H1 (cell line): Measurements from ENCODE around the gene KRTAP6-1. TPM values are rescaled to one million over a fixed set of nuclear protein-coding genes. Genes with fewer than 3 reads are reported as not detected.

Experiments used
- CTCF ChIA-PET: fragments of 300-600 bp; sonication (Branson Sonifier 250); formaldehyde crosslinking; loops from one replicate; lab custom pipeline; 2021; ENCODE audit not compliant: partially characterized antibody; lab: Charles Lee
- POLR2A ChIA-PET: fragments of 300-600 bp; sonication (Branson Sonifier 250); formaldehyde crosslinking; loops from one replicate; lab custom pipeline; 2021; ENCODE audit warnings: inconsistent platforms; ENCODE audit not compliant: partially characterized antibody; lab: Charles Lee
- DNase-seq, 2 experiments: peaks; one replicate each; pipeline versions ENCODE4 v3.0.0 to v3.0.0-alpha.2; 2010 to 2022; ENCODE audit warnings: low spot score in 2 of 2, low read depth in 1 of 2, mixed read lengths in 1 of 2
- FAIRE-seq: peaks from 2 replicates; lab custom pipeline; 2011; peaks lifted over from hg19 to GRCh38; lab: Jason Lieb, UNC
- H2AFZ ChIP-seq: 2 replicates; pipeline ENCODE4 v1.8.1; 2012; ENCODE audit warnings: low read length, inconsistent platforms
- H2AK5ac ChIP-seq: 2 replicates; pipeline ENCODE4 v1.6.1; 2013; ENCODE audit warnings: low read depth, low read length
- H2BK120ac ChIP-seq: replicated peaks from 2 replicates; pipeline ENCODE3; 2013; ENCODE audit warnings: low read depth, low read length, inconsistent platforms
- H2BK12ac ChIP-seq: 2 replicates; pipeline ENCODE4 v1.6.1; 2013; ENCODE audit warnings: low read depth, low read length
- H2BK15ac ChIP-seq: 2 replicates; pipeline ENCODE4 v1.6.1; 2013; ENCODE audit warnings: low read length
- H2BK20ac ChIP-seq: 2 replicates; pipeline ENCODE4 v1.6.1; 2013; ENCODE audit warnings: low read length
- H2BK5ac ChIP-seq: 2 replicates; pipeline ENCODE4 v1.6.1; 2013; ENCODE audit warnings: low read depth, low read length
- H3K14ac ChIP-seq: 2 replicates; pipeline ENCODE4 v1.6.1; 2013; ENCODE audit warnings: inconsistent platforms; ENCODE audit not compliant: insufficient read length
- H3K18ac ChIP-seq: 2 replicates; pipeline ENCODE4 v1.6.1; 2013; ENCODE audit warnings: low read length; ENCODE audit errors: extremely low read depth
- H3K23ac ChIP-seq: 2 replicates; pipeline ENCODE4 v1.6.1; 2013; ENCODE audit warnings: inconsistent platforms; ENCODE audit not compliant: insufficient read length
- H3K23me2 ChIP-seq: 2 replicates; pipeline ENCODE4 v1.6.1; 2013; ENCODE audit warnings: low read depth, low read length
- H3K27ac ChIP-seq: 2 replicates; pipeline ENCODE4 v1.6.1; 2011; ENCODE audit warnings: low read depth, low read length, inconsistent platforms
- H3K27me3 ChIP-seq, 4 experiments: replicated peaks in 1 of 4; 1 replicate in 1 of 4; 2 replicates in 3 of 4; pipeline versions ENCODE4 v1.6.1 to v1.8.1; 2011 to 2013; ENCODE audit warnings: low read length in 3 of 4, mild to moderate bottlenecking in 3 of 4, inconsistent platforms in 2 of 4, mixed read lengths in 2 of 4, moderate library complexity in 1 of 4; ENCODE audit not compliant: control insufficient read depth in 3 of 4, insufficient read depth in 3 of 4; ENCODE audit errors: extremely low read depth in 1 of 4
- H3K36me3 ChIP-seq, 4 experiments: 2 replicates each; pipeline versions ENCODE4 v1.6.1 to v1.8.1; 2011 to 2013; ENCODE audit warnings: mild to moderate bottlenecking in 4 of 4, low read length in 3 of 4, moderate library complexity in 2 of 4, control low read depth in 1 of 4, inconsistent platforms in 1 of 4; ENCODE audit not compliant: insufficient read depth in 4 of 4, control insufficient read depth in 2 of 4
- H3K4ac ChIP-seq: replicated peaks from 2 replicates; pipeline ENCODE3; 2013; ENCODE audit warnings: low read length, low read depth, mixed read lengths, inconsistent platforms; ENCODE audit not compliant: insufficient read length
- H3K4me1 ChIP-seq, 4 experiments: replicated peaks in 1 of 4; 1 replicate in 1 of 4; 2 replicates in 3 of 4; pipeline versions ENCODE4 v1.6.1 to v1.8.1; 2011 to 2013; ENCODE audit warnings: low read length in 3 of 4, inconsistent platforms in 2 of 4, mixed read lengths in 1 of 4; ENCODE audit not compliant: insufficient read depth in 4 of 4, control insufficient read depth in 3 of 4
- H3K4me2 ChIP-seq, 2 experiments: 2 replicates each; pipeline versions ENCODE4 v1.6.1 to v1.8.1; 2011 to 2013; ENCODE audit warnings: low read depth in 2 of 2, low read length in 2 of 2, control low read depth in 1 of 2, inconsistent platforms in 1 of 2, mild to moderate bottlenecking in 1 of 2; ENCODE audit not compliant: insufficient read depth in 1 of 2
- H3K4me3 ChIP-seq, 4 experiments: fragments of 200-600, 300-600 bp in 1 of 4; sonication (generic), shearing (Covaris generic), sonication (Bioruptor Twin) in 1 of 4; 2 replicates each; pipeline versions ENCODE4 v1.5.1 to v1.8.1; 2011 to 2016; ENCODE audit warnings: low read length in 4 of 4, low read depth in 3 of 4, control low read depth in 2 of 4, inconsistent platforms in 2 of 4, mild to moderate bottlenecking in 2 of 4, mixed read lengths in 1 of 4, moderate library complexity in 1 of 4; ENCODE audit not compliant: insufficient read depth in 2 of 4; ENCODE audit errors: extremely low read depth in 1 of 4
- H3K56ac ChIP-seq: replicated peaks from 2 replicates; pipeline ENCODE3; 2013; ENCODE audit warnings: low read depth, mild to moderate bottlenecking, mixed read lengths, low read length, inconsistent platforms; ENCODE audit not compliant: insufficient read length
- H3K79me1 ChIP-seq: 2 replicates; pipeline ENCODE4 v1.6.1; 2013; ENCODE audit warnings: low read depth, low read length, control low read depth
- H3K79me2 ChIP-seq, 2 experiments: 2 replicates each; pipeline versions ENCODE4 v1.6.1 to v1.8.1; 2012 to 2013; ENCODE audit warnings: low read length in 2 of 2, mild to moderate bottlenecking in 2 of 2, inconsistent platforms in 1 of 2; ENCODE audit not compliant: insufficient read depth in 2 of 2, control insufficient read depth in 1 of 2
- H3K9ac ChIP-seq, 4 experiments: replicated peaks in 1 of 4; 1 replicate in 1 of 4; 2 replicates in 3 of 4; pipeline versions ENCODE4 v1.6.1 to v1.8.1; 2011 to 2013; ENCODE audit warnings: low read depth in 3 of 4, low read length in 3 of 4, control low read depth in 2 of 4, mild to moderate bottlenecking in 2 of 4, moderate library complexity in 2 of 4, inconsistent platforms in 1 of 4; ENCODE audit errors: extremely low read depth in 1 of 4
- H3K9me3 ChIP-seq, 2 experiments: 2 replicates each; pipeline versions ENCODE4 v1.6.1 to v1.8.1; 2012 to 2013; ENCODE audit warnings: mild to moderate bottlenecking in 2 of 2, moderate library complexity in 2 of 2, control low read depth in 1 of 2, inconsistent platforms in 1 of 2, low read depth in 1 of 2, low read length in 1 of 2, mixed read lengths in 1 of 2; ENCODE audit not compliant: insufficient read depth in 2 of 2
- H4K20me1 ChIP-seq, 2 experiments: replicated peaks in 1 of 2; 2 replicates each; pipeline versions ENCODE3 to v1.8.1; 2011 to 2013; ENCODE audit warnings: inconsistent platforms in 2 of 2, low read length in 2 of 2, mild to moderate bottlenecking in 1 of 2; ENCODE audit not compliant: insufficient read depth in 2 of 2, control insufficient read depth in 1 of 2
- H4K5ac ChIP-seq: 2 replicates; pipeline ENCODE4 v1.6.1; 2013; ENCODE audit warnings: low read length, low read depth, mixed read lengths, inconsistent platforms; ENCODE audit not compliant: insufficient read length
- H4K8ac ChIP-seq: 2 replicates; pipeline ENCODE4 v1.8.0; 2013; ENCODE audit warnings: mild to moderate bottlenecking, moderate library complexity, low read length, inconsistent platforms; ENCODE audit not compliant: insufficient read depth; ENCODE audit errors: extremely low read depth
- H4K91ac ChIP-seq: replicated peaks from 2 replicates; pipeline ENCODE3; 2013; ENCODE audit warnings: low read length, mixed read lengths, inconsistent platforms; ENCODE audit not compliant: insufficient read length
- BRCA1 ChIP-seq: IDR thresholded peaks from 2 replicates; pipeline ENCODE4 v1.6.1; 2012; ENCODE audit warnings: low read depth, low read length, improper control_type of control experiment
- CHD1 ChIP-seq: IDR thresholded peaks from 2 replicates; pipeline ENCODE4 v1.6.1; 2012; ENCODE audit warnings: low read depth, low read length, improper control_type of control experiment
- CHD2 ChIP-seq: IDR thresholded peaks from 2 replicates; pipeline ENCODE4 v1.6.1; 2012; ENCODE audit warnings: low read length, improper control_type of control experiment
- KDM1A ChIP-seq: fragments of 200-600, 300-600 bp; sonication (generic); IDR thresholded peaks from 2 replicates; pipeline ENCODE4 v1.7.1; 2016; ENCODE audit warnings: mild to moderate bottlenecking, low read length, borderline replicate concordance
- RAD21 ChIP-seq, 2 experiments: IDR thresholded peaks in 1 of 2; conservative IDR thresholded peaks in 1 of 2; 2 replicates each; pipeline ENCODE4 v1.6.1; 2011; ENCODE audit warnings: low read depth in 2 of 2, low read length in 2 of 2, improper control_type of control experiment in 1 of 2, inconsistent platforms in 1 of 2, mild to moderate bottlenecking in 1 of 2, moderate library complexity in 1 of 2
- TBP ChIP-seq: IDR thresholded peaks from 2 replicates; pipeline ENCODE4 v1.6.1; 2011; ENCODE audit warnings: low read depth, low read length, improper control_type of control experiment
- ZNF274 ChIP-seq: IDR thresholded peaks from 2 replicates; pipeline ENCODE4 v1.7.0; 2012; ENCODE audit warnings: low read length, borderline replicate concordance; ENCODE audit errors: extremely low read depth
- polyA plus RNA-seq, 7 experiments: library from polyadenylated mRNA; depleted of rRNA in 3 of 7; stranded (reverse) in 5 of 7; unstranded in 2 of 7; fragments of >200 nt in 5 of 7; fragments of 200-250 nt in 2 of 7; gene quantifications; 1 replicate in 5 of 7; 2 replicates in 1 of 7; 4 replicates in 1 of 7; pipeline versions ENCODE4 v1.2.1 to v1.2.3, GENCODE V29; 2011 to 2013; ENCODE audit warnings: missing spikeins in 2 of 7, mixed read lengths in 2 of 7
- total RNA-seq: library from RNA; stranded (reverse); fragmentation: NEBNext Ultra II Directional; extraction: Animal tissue kit (Norgen Biotek cat#: 25700); gene quantifications from 2 replicates; pipeline ENCODE4 v1.2.1, GENCODE V29; 2021

Gene KRTAP6-1
- total and polyA plus RNA-seq, 2 of the 8 experiments (the other 6 are each of a cell fraction or from before 2014, with no cell fraction given), result not detected

DNA sequence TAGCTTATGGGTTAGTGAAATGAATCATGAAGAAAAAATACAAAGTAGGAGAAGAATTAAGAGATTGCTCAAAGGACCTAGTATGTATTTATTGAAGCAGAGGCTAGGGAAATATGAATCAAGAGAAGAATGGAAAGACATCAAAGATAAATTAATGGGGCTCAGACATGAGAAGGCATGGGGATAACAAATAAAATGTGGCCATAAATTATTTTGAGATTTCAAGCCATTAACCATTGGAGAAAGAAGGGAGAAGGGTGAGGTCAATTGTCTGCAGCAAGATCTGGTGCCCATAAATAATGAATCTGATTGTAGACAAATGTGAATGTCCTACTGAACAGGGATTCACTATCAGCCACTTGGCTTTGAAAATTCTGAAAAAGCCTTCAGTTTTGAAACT is 39.2 kb upstream of the KRTAP6-1 start:
- no peaks in the 10 kb centered on the region for H3K23me2 ChIP-seq
- no peak overlapping the region for H2BK12ac ChIP-seq
- no peaks in the 10 kb centered on the region for H4K20me1 ChIP-seq
- H3K27ac ChIP-seq, result no peak overlapping the region
- CTCF ChIA-PET, result no interaction called here
- H4K8ac ChIP-seq, result no peak overlapping the region
- H4K5ac ChIP-seq, result no peak overlapping the region
- no peak overlapping the region for H4K91ac ChIP-seq
- H3K4me3 ChIP-seq, result no peak overlapping the region
- H3K36me3 ChIP-seq, result no peaks in the 10 kb centered on the region
- H2BK120ac ChIP-seq, result no peak overlapping the region
- no peaks in the 10 kb centered on the region for H3K9me3 ChIP-seq
- no peak overlapping the region for H3K4ac ChIP-seq
- POLR2A ChIA-PET, result no interaction called here
- DNase-seq, result no peak
- no peaks in the 10 kb centered on the region for H3K79me2 ChIP-seq
- H3K9ac ChIP-seq, result no peak overlapping the region
- no peak overlapping the region for H2BK20ac ChIP-seq
- no peak overlapping the region for H3K14ac ChIP-seq
- no peak overlapping the region for H3K4me2 ChIP-seq
- H3K18ac ChIP-seq, result no peak overlapping the region
- no peak overlapping the region for H2AFZ ChIP-seq
- no peak for FAIRE-seq
- no peaks in the 10 kb centered on the region for H3K27me3 ChIP-seq
- no peak overlapping the region for H3K23ac ChIP-seq
- no peak overlapping the region for H2BK15ac ChIP-seq
- H2AK5ac ChIP-seq, result no peak overlapping the region
- no peaks in the 10 kb centered on the region for H3K79me1 ChIP-seq
- no peak overlapping the region for H3K56ac ChIP-seq
- H3K4me1 ChIP-seq, result no peaks in the 10 kb centered on the region
- H2BK5ac ChIP-seq, result no peak overlapping the region
- TF ChIP-seq CHD1 (no peak), CHD2 (no peak), KDM1A (no peak), ZNF274 (no peak), BRCA1 (no peak), TBP (no peak), RAD21 (IDR thresholded peaks at IDR 0.05 in 1 of 2, conservative IDR thresholded peaks at IDR 0.05 in 1 of 2; ENCODE audit: low read depth in 2 of 2, low read length in 2 of 2) (no peak)
